WTC11 (cell line): ENCODE measurements around the gene AKR1C4.

ENCODE experiments used
- AFF4 ChIP-seq: sonication (generic); formaldehyde crosslinking; IDR thresholded peaks from 2 replicates; pipeline ENCODE4 v1.8.1; 2023; ENCODE audit warnings: mild to moderate bottlenecking, missing genetic modification reagents, borderline replicate concordance
- ATF1 ChIP-seq: sonication (generic); formaldehyde crosslinking; IDR thresholded peaks from 2 replicates; pipeline ENCODE4 v1.8.1; 2023; ENCODE audit warnings: mild to moderate bottlenecking, moderate library complexity, missing genetic modification reagents
- CREB1 ChIP-seq: sonication (generic); formaldehyde crosslinking; IDR thresholded peaks from 2 replicates; pipeline ENCODE4 v1.8.0; 2023; ENCODE audit warnings: mild to moderate bottlenecking, missing genetic modification reagents
- CTCF ChIP-seq: fragments of 200-600 bp; IDR thresholded peaks from 2 replicates; pipeline ENCODE4 v1.8.0; 2022; ENCODE audit warnings: antibody characterized with exemption
- ETV6 ChIP-seq: sonication (generic); formaldehyde crosslinking; IDR thresholded peaks from 2 replicates; pipeline ENCODE4 v1.8.1; 2022; ENCODE audit warnings: mild to moderate bottlenecking, missing genetic modification reagents
- ZNF232 ChIP-seq: sonication (generic); formaldehyde crosslinking; IDR thresholded peaks from 2 replicates; pipeline ENCODE4 v1.8.0; 2022; ENCODE audit warnings: mild to moderate bottlenecking, missing genetic modification reagents
- ZNF512 ChIP-seq: sonication (generic); formaldehyde crosslinking; IDR thresholded peaks from 2 replicates; pipeline ENCODE4 v1.8.1; 2022; ENCODE audit warnings: missing genetic modification reagents, borderline replicate concordance
- TF ChIP-seq, protein P1 (sequence below): sonication (generic); formaldehyde crosslinking; IDR thresholded peaks from 2 replicates; pipeline ENCODE4 v1.8.1; 2022; ENCODE audit warnings: low read depth, missing genetic modification reagents, borderline replicate concordance
- TF ChIP-seq, protein P2 (sequence below): sonication (generic); formaldehyde crosslinking; IDR thresholded peaks from 2 replicates; pipeline ENCODE4 v1.8.1; 2023; ENCODE audit warnings: mild to moderate bottlenecking, missing genetic modification reagents, moderate library complexity

DNA sequence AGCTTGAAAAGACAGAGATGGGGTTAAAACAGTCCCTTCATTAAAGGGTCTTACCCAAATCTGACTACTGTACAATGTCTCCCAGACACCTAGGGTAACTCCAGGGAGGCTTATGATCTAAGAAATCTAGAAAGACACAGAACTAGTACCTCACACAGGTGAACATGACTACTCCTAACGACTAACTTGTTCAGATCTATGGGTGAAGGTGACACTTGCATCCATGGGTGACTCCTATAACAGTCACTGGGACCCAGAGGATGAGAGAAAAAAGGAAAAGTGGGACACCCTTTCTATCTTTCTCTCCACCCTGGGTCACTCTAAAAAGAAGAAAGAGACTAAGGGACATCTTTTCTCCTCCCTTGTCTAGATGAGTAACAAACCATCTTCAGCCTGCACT is 30.9 kb upstream of the AKR1C4 start:
- TF ChIP-seq CREB1 (CRISPR knock-in tag) (no peak), ETV6 (no peak), ATF1 (no peak), CTCF (no peak), ZNF232 (CRISPR knock-in tag) (no peak), AFF4 (CRISPR knock-in tag) (no peak), ZNF512 (no peak)
- TF ChIP-seq, protein P1, sequence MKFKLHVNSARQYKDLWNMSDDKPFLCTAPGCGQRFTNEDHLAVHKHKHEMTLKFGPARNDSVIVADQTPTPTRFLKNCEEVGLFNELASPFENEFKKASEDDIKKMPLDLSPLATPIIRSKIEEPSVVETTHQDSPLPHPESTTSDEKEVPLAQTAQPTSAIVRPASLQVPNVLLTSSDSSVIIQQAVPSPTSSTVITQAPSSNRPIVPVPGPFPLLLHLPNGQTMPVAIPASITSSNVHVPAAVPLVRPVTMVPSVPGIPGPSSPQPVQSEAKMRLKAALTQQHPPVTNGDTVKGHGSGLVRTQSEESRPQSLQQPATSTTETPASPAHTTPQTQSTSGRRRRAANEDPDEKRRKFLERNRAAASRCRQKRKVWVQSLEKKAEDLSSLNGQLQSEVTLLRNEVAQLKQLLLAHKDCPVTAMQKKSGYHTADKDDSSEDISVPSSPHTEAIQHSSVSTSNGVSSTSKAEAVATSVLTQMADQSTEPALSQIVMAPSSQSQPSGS (CRISPR knock-in tag), result no peak
- TF ChIP-seq, protein P2, sequence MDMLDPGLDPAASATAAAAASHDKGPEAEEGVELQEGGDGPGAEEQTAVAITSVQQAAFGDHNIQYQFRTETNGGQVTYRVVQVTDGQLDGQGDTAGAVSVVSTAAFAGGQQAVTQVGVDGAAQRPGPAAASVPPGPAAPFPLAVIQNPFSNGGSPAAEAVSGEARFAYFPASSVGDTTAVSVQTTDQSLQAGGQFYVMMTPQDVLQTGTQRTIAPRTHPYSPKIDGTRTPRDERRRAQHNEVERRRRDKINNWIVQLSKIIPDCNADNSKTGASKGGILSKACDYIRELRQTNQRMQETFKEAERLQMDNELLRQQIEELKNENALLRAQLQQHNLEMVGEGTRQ (CRISPR knock-in tag), result no peak
